ENCODE data around the gene EMP2.

DNA sequence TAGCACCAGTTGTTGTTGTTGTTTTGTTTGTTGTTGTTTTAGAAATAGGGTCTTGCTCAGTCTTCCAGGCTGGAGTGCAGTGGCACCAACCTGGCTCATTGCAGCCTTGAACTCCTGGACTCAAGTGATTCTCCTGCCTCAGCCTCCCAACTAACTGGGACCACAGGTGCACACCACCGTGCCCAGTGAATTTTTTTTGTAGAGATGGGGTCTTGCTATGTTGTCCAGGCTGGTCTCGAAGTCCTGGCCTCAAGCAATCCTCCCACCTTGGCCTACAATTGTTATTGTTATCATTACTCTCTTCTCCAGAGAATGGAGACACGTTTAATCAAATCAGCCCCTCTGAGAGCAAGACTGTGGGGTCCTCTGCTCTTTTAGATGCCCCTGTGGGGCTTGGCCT, 42.7 kb upstream of the EMP2 start:
- TF ChIP-seq EZH2 (IDR thresholded peaks at IDR 0.05; ENCODE audit: borderline replicate concordance, insufficient read depth, low read length, poor library complexity, severe bottlenecking) (no peak), POLR2AphosphoS5 (IDR thresholded peaks at IDR 0.05) (no peak), EP300 (conservative IDR thresholded peaks at IDR 0.05; ENCODE audit: poor library complexity, severe bottlenecking) (no peak), SMC3 (conservative IDR thresholded peaks at IDR 0.05; ENCODE audit: poor library complexity) (no peak)
- TF ChIP-seq, protein P1, sequence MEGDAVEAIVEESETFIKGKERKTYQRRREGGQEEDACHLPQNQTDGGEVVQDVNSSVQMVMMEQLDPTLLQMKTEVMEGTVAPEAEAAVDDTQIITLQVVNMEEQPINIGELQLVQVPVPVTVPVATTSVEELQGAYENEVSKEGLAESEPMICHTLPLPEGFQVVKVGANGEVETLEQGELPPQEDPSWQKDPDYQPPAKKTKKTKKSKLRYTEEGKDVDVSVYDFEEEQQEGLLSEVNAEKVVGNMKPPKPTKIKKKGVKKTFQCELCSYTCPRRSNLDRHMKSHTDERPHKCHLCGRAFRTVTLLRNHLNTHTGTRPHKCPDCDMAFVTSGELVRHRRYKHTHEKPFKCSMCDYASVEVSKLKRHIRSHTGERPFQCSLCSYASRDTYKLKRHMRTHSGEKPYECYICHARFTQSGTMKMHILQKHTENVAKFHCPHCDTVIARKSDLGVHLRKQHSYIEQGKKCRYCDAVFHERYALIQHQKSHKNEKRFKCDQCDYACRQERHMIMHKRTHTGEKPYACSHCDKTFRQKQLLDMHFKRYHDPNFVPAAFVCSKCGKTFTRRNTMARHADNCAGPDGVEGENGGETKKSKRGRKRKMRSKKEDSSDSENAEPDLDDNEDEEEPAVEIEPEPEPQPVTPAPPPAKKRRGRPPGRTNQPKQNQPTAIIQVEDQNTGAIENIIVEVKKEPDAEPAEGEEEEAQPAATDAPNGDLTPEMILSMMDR (IDR thresholded peaks at IDR 0.05; ENCODE audit: poor library complexity, severe bottlenecking) = no peak
- TF ChIP-seq, protein P2, sequence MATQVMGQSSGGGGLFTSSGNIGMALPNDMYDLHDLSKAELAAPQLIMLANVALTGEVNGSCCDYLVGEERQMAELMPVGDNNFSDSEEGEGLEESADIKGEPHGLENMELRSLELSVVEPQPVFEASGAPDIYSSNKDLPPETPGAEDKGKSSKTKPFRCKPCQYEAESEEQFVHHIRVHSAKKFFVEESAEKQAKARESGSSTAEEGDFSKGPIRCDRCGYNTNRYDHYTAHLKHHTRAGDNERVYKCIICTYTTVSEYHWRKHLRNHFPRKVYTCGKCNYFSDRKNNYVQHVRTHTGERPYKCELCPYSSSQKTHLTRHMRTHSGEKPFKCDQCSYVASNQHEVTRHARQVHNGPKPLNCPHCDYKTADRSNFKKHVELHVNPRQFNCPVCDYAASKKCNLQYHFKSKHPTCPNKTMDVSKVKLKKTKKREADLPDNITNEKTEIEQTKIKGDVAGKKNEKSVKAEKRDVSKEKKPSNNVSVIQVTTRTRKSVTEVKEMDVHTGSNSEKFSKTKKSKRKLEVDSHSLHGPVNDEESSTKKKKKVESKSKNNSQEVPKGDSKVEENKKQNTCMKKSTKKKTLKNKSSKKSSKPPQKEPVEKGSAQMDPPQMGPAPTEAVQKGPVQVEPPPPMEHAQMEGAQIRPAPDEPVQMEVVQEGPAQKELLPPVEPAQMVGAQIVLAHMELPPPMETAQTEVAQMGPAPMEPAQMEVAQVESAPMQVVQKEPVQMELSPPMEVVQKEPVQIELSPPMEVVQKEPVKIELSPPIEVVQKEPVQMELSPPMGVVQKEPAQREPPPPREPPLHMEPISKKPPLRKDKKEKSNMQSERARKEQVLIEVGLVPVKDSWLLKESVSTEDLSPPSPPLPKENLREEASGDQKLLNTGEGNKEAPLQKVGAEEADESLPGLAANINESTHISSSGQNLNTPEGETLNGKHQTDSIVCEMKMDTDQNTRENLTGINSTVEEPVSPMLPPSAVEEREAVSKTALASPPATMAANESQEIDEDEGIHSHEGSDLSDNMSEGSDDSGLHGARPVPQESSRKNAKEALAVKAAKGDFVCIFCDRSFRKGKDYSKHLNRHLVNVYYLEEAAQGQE (IDR thresholded peaks at IDR 0.05; ENCODE audit: borderline replicate concordance) = no peak

All from neural cell (in vitro differentiated cells).